T47D (cell line): ENCODE data around the gene ADSS2.
A peak's percentile ranks its signal among the peaks of the same experiment; 100 is the strongest.

Source experiments
- DNase-seq, 2 experiments: peaks; one replicate each; pipeline versions ENCODE4 v3.0.0 to v3.0.0-alpha.2; 2011 to 2012; ENCODE audit warnings: low read depth in 1 of 2, low spot score in 1 of 2
- JUND ChIP-seq: IDR thresholded peaks from 2 replicates; pipeline ENCODE4 v1.6.1; 2012; ENCODE audit warnings: low read depth
- in situ Hi-C: cut with HindIII; loops from 2 replicates; pipeline ENCODE4 v1.10.0; 2016; ENCODE audit warnings: low sequenced_read_pairs, low pct_unique_long_range_greater_than_20kb

The ADSS2 gene

DNA sequence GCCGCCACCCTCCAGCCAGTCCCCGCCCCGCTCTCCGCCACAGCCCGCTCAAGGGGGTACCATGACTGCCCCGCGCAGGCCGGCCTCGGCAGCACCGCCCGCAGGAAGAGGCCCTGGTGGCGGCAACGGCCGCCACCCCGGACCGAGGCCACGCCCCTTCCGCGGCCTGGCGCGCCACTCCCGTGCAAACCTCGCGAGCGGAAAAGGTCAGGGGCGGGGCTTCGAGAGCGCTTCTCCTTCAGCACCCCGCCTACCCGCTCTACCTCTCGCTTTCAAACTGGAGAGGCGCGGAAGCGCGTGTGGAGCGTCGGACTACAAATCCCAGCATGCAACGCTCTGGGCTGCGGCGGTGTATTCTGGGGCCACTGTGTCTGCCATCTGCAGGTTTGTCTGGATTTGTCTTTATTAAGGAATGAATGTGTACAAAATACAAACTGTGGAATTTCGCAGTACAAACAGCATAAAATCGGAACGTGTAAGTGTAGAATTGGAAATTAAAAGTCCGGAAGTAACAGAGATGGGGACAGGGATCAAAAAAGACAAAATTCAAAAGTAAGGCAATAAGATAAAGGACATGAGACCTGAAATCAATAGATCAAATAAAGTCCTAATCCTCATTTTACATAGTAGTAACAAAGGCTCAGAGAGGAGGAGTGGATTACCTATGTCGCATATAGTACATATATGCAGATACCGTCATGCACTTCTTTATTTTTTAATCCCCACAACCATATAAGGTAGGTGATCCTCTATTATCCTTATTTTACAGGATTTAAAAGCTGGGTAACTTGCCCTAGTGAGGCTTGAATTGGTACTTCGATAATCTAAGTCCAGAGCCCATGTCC lies 464 bp upstream of the ADSS2 start:
- in situ Hi-C loops, result no loop called here
- DNase-seq, result peak; percentile 84 to 99
- TF ChIP-seq JUND, result no peak

- in situ Hi-C loops, result no loop called here
- TF ChIP-seq JUND, result no peak
- no peak for DNase-seq
These were observed 841 bp downstream of the ADSS2 start for GRCh38 chr1:244450597-244451538.

DNA sequence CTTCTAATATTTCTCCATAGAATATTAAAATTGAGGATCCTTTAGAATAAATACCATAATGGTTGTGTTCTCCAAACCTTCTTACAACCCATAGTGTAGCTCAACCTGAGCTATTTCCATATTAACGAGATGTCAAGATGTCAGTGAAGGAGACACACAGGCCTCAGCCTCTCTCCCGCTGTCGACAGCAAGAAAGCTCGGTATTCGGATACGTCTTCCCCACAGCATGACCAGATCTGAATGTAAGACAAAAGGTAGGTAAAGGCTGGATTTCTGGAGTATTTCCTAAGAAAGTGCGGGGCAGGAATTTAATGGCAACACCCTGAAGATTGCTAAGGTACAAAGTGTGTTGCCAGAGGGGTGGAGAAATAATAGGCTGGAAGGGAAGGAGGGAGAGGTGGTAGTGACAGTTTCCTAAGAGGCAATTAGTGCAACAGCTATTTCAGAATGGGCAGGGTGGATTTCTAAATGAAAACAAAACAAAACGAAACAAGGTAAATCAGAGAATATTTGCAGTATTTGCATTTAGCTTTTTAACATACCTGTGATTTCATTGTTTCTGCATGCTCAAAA lies 1.7 kb downstream of the ADSS2 start:
- in situ Hi-C loops, result no loop called here
- TF ChIP-seq JUND, result no peak
- no peak for DNase-seq

DNA sequence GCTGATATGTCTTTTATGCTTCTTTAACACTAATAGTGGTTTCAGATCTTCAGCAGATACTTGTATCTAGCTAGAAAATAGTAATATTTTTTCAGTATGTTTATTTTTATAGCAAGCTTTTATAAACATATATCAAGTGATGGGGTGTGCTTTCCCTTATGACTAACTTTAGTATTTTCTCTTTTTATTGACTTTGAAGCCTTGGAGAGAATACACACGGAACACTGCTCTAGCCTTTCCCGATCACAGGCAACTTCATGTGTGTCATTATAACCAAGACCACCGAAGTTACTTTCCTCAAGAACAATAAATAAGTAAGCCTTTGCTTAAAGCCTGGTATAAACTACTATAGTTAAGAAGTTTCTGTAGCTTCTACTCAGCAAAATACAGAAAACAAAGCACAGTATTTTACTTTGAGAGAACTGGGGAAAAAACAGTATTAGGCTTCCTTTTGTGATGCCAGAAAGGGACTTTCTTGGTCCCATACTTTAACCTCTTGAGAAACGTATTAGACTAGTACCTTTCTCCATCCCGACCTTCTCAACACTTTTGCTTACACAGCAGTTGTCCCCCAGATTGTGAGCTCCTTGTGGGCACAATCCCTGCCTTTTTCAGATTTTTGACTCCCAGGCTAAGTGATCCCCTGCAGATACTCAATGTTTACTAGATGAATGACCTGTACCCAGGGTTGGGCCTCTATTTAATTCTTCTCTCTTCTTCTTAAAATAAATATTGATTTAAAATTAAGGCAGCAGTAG lies 3.3 kb downstream of the ADSS2 start:
- DNase-seq, result no peak
- TF ChIP-seq JUND, result no peak
- in situ Hi-C loops, result no loop called here

DNA sequence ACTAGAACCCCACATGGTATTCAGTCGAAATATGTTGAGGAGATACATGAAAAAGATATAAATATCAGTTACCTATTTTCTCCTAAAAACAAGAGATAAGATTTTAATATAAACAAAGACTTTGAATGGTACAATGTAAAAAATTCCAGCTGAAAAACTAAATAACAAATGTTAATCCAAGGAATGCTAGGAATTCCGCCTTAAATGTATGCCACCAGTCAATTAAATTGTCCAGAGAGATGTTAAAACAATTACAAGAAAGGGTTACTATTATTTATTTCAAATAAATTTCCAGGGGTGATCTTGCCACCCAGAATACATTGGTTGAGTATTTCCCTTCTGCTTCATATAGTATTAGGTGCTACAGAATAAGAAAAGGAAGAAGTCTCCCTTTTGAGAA lies 4.2 kb downstream of the ADSS2 start:
- in situ Hi-C loops, result no loop called here
- DNase-seq, result no peak
- no peak for TF ChIP-seq JUND

- no peak for DNase-seq
- in situ Hi-C loops, result no loop called here
- TF ChIP-seq JUND, result no peak
These were observed 4.7 kb downstream of the ADSS2 start for GRCh38 chr1:244447024-244447423.

- TF ChIP-seq JUND, result no peak
- no peak for DNase-seq
- in situ Hi-C loops, result no loop called here
These were observed 6.2 kb downstream of the ADSS2 start for GRCh38 chr1:244445320-244446181.

- no peak for DNase-seq
- in situ Hi-C loops, result no loop called here
- no peak for TF ChIP-seq JUND
These were observed 6.9 kb downstream of the ADSS2 start for GRCh38 chr1:244444854-244445253.

GRCh38 chr1:244442850-244443249 lies 8.9 kb downstream of the ADSS2 start:
- no peak for DNase-seq
- in situ Hi-C loops, result no loop called here
- TF ChIP-seq JUND, result no peak

DNA sequence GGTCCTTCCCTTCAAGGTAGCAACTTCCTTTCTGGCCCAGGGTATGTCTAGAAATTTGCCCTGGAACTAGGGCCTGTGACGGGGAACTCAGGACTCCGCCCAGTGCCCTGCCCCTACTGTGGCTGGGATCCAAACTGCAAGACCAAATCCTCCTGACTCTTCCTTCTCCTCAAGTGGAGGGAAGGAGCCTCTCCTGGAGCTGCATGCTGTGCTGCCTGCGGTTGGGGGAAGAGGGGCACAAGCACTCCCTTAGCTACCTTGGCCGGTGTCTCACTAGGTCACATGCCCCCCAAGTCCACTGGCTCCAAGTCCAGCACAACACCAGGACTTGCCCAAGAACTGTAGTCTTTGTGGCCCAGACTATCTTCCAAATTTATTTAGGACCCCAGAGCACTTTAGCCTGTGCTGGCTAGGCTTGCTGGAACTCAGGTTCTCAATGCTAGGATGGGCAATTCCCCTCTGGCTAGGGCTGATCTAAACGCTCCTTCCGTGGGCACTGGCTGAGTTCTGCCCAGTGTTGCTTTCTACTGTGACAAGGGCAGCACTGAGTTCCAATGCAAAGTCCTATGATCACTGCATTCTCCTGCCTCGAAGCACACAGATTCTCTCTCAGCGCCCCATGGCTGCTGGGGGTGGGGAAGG lies 12.2 kb downstream of the ADSS2 start:
- in situ Hi-C loops, result no loop called here

GRCh38 chr1:244437086-244437468 lies 14.6 kb downstream of the ADSS2 start:
- in situ Hi-C loops, result no loop called here
- no peak for DNase-seq
- TF ChIP-seq JUND, result no peak

More for the DNA sequence above, 12.2 kb downstream of the ADSS2 start:
- no peak for DNase-seq
- TF ChIP-seq JUND, result no peak
